PC-3 (cell line): ENCODE results near the gene C12orf75.

ENCODE experiments used
- CTCF ChIP-seq: fragments of 300-600 bp; sonication (generic); conservative IDR thresholded peaks from 2 replicates; pipeline ENCODE4 v1.5.1; 2017; ENCODE audit warnings: antibody characterized with exemption, low read depth, mild to moderate bottlenecking, low read length
- EZH2 ChIP-seq: fragments of 300-600 bp; sonication (generic); IDR thresholded peaks from one replicate; pipeline ENCODE4 v1.6.1; 2017; ENCODE audit warnings: antibody characterized with exemption, mild to moderate bottlenecking, low read length; ENCODE audit not compliant: unreplicated experiment

GRCh38 chr12:105417732-105418131 is 87.2 kb downstream of the C12orf75 start:
- TF ChIP-seq CTCF (no peak), EZH2 (no peak)
